GM21619 (cell line): Measurements from ENCODE around the gene KMT2D.

ENCODE experiments used
- ATAC-seq: cut with Tn5 transposase; IDR thresholded peaks from one replicate; pipeline ENCODE4 v1.9.1; 2021; ENCODE audit not compliant: unreplicated experiment

The KMT2D gene

DNA sequence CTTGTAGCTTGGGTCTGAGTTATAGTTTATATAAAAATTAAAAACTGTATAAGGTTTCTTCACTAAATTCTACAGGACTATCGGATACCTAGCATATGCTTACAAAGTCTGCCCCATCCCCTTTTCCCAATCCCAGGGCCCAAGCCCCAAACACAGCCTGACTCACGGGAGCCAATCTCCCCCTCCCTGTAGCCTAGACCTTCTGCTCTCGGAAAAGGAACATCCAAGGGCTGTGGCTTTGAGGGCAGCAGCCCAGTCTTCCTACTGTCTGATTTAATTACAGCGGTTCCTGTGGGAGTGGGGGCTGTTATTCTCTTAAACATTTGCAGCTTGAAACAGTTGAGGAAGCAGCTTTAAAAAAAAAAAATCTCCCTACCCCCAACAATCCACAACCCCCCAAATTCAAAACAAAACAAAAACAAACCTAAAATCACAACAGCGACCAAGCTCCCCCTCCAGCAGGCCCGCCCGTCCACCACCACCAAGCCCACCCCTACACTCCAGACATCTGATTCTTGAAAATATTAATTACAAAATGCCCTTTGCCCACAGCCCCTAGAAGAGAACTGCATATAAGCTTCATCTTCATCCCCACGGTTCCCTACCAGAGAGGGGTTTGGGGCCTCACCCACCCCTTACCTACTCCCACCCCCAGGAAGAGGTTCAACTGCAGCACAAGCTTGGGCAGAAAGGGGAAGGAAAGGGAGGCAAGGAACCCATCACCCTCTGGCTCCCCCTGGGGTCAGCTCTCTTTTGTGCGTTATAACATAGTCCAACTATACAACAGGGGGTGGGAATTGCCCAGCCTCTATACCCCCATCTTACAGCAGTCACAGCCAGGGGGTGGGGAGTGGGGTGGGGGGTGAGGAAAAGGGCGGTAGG, 40.9 kb downstream of the KMT2D start:
- no peak for ATAC-seq

DNA sequence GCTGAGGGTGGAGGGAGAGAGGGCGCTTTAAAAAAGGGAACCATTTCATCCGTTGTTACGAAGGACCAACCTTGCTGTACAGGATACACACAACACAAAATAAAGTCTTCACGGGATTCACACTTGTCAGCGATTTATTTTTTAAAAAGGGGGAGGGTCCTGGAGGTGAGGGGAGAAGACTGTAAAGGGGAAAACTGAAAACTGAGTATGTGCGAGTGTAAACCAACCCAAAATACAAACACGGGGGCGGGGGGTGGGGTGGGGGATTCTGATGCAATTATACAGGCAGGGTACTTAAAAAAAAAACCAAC, 41.5 kb downstream of the KMT2D start:
- no peak for ATAC-seq

DNA sequence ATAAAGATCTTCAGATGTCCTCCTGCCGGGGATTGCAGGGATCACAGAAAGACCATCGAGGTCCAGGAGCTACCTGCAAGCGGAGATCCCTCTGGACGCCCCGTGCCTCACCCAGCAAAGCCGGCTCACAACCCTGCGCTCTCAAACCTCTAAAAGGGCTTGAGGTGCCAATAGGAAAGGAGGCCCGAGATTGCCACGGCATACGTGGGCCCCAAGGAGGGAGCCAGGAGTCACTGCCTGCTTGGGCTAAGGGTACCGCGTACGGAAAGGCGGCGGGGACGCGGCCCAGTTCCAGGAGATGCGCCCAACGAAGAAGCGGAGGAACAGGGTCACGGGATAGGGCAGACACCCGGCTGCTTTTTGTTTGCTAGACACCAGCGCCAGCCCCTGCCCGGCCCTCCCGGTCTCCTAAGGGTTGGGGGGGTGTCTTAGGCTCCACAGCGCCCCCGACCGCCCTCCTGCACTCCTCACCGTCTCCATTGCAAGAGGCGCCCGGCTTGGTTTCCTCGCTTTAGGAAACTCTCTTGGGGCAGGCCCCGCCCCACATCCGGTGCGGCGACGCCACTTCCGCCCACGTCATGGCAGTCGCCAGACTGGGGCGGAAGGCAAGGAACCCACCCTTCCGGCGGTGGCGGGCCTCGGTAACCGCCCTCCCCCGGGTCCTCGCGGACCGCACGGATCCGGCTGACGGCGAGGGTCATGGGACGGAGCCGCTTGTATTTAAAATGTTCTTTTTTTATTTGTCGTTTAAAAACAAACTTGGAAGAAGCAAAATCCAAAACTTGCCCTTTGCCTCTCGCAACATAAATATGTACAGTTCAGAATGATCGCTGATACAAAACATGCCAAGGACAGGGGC, 42.1 kb downstream of the KMT2D start, which contains the start of gene PRKAG1:
Gene PRKAG1 (minus strand): TSS at position 516 of the 859 bp plus-strand sequence. CDS start 36 bp downstream, at position 480.
- peak; percentile 81 for ATAC-seq

DNA sequence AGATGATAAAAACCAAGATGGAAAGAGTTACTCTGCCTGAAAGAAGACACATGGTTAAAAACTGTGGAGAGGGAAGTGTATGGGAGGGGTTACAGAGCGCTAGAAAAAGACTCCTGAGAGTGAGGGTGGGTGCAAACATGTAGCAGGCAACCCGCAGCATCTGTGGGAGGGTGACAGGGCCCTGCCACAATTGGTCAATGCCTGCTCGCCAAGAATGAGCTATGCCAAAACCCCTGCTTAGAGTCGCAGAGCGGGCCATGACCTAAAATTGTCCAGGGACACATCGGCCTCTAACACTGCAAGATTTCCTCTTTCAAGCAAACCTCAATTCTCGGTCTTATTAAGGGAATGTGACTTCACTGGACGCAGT, 42.7 kb downstream of the KMT2D start:
- peak; percentile 11 for ATAC-seq

DNA sequence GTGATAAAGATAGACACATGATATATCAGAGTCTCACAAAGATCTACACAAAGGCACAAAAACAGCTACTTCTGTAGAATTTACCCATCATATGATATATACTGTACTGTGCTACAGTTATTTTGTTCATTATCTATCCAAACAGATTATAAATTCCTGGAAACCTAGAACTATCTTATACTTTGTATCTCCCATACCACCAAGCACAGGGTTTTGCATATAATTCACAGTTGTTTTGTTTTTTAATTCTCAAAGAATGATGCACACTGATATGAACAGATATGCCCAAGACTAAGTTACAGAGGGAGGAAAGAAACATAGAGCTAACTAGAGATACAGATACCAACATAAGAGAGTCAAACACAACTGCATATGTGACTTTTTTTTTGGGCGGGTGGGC, 45.4 kb downstream of the KMT2D start:
- no peak for ATAC-seq

DNA sequence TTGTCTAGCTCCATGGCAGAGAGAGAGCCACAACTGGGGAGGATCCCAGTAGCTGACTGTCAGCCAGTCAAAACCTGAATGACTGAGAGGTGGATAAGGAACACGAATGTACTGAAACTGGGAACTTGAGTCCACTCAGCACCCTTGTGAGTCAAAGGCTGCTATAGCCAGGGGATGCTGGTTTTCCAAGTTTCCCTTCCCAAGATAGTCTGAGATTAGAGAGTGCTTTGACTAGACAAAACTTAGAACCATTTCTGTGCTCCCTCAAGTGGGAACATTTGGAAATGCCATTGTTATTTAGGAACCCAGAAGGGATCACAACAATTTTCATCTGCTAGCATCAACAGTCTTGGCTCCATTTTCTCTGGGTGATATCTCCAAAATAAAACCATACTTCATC, 46.0 kb downstream of the KMT2D start:
- ATAC-seq, result no peak

DNA sequence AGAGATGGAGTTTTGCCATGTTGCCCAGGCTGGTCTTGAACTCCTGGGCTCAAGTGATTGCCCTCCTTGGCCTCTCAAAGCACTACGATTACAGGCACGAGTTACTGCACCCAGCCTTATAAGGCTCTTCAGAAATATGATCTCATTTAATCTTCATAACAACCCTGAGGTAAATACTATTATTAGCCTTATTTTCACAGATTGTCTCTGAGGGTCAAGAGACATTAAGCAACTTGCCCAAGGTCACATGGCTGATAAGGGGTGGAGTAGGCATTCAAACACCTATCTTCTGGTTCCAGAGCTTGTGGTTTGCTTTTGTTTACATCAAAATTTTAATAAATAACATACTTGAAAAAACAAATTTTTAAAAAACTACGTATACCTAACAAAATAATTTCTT, 47.2 kb downstream of the KMT2D start:
- no peak for ATAC-seq

DNA sequence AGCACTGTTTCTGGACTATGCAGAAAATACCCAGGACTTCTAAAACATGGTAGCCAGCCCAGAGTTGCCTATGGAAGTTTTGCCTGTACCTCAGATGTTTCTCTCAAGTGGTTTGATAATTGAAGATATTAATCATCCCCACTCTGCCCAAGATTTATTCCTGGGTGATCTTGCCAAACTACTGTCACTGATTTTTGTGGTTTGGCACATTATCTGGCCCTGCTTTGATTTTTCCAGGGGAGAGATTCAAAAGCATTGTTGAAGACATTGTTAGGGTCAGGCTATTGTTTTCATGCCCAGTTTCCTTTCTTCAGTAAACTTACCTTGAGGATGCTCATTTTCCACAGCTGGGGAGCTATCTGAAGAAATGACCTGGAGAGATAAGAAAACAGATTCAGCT, 47.9 kb downstream of the KMT2D start:
- no peak for ATAC-seq
